OCI-LY3 (cell line): ENCODE measurements around the gene PLEKHH2.

Source experiments
- EZH2phosphoT487 ChIP-seq: fragments of 200-600 bp; shearing (Covaris generic); IDR thresholded peaks from 2 replicates; pipeline ENCODE4 v1.6.1; 2018; ENCODE audit warnings: antibody characterized with exemption, mixed run types, low read depth
- TF ChIP-seq, protein P1 (sequence below): fragments of 200-600, 300-600 bp; sonication (generic); IDR thresholded peaks from 2 replicates; pipeline ENCODE4 v1.5.1; 2014; ENCODE audit warnings: antibody characterized with exemption, low read length, low read depth

DNA sequence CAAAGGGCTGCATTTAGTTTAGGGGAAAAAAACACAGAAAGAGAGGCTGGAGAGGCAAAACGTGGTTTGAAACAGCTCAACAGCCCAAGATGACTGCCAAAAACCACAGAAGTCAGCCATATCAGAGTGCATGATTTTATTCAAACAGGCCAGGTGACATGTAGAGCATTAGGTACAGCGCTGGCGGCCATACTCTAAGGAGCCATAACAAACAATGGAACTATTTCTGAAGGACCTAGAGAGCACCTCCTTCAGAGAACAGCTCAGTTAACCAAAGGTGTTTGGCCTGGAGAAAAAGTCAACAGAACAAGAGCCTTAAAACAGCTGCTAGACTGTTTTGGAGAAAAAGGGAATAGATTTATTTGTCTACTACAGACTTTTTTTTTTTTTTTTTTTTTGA, 43.8 kb upstream of the PLEKHH2 start:
- TF ChIP-seq, protein P1, sequence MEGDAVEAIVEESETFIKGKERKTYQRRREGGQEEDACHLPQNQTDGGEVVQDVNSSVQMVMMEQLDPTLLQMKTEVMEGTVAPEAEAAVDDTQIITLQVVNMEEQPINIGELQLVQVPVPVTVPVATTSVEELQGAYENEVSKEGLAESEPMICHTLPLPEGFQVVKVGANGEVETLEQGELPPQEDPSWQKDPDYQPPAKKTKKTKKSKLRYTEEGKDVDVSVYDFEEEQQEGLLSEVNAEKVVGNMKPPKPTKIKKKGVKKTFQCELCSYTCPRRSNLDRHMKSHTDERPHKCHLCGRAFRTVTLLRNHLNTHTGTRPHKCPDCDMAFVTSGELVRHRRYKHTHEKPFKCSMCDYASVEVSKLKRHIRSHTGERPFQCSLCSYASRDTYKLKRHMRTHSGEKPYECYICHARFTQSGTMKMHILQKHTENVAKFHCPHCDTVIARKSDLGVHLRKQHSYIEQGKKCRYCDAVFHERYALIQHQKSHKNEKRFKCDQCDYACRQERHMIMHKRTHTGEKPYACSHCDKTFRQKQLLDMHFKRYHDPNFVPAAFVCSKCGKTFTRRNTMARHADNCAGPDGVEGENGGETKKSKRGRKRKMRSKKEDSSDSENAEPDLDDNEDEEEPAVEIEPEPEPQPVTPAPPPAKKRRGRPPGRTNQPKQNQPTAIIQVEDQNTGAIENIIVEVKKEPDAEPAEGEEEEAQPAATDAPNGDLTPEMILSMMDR = no peak
- no peak for TF ChIP-seq EZH2phosphoT487
